ENCODE measurements around the gene BPIFB2.

Gene BPIFB2

GRCh38 chr20:32986331-32986966 is 21.1 kb upstream of the BPIFB2 start:
- no peak for DNase-seq

- no peak for DNase-seq
Measured at GRCh38 chr20:32987044-32987825, 20.3 kb upstream of the BPIFB2 start.

GRCh38 chr20:32988008-32988407 is 19.5 kb upstream of the BPIFB2 start:
- no peak for DNase-seq

GRCh38 chr20:32989507-32990283 is 17.8 kb upstream of the BPIFB2 start:
- no peak for DNase-seq

DNA sequence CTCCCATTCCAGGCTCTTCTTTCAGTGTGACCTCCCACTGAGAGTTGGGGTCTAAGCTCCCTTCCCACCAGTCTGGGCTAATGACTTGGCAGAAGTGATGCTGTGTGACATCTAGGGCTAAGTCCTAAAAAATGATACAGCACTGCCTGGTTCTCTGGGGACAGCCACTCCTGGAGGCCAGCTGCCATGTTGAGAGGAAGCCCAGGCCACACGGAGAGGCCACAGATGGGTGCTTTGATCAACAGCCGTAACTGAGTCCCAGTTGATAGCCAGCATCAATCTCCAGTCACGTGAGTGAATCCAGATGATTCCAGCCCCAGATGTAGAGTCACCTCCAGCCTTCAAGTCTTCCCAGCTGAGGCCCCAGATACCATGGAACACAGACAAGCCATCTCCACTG is 17.1 kb upstream of the BPIFB2 start:
- DNase-seq: no peak

DNA sequence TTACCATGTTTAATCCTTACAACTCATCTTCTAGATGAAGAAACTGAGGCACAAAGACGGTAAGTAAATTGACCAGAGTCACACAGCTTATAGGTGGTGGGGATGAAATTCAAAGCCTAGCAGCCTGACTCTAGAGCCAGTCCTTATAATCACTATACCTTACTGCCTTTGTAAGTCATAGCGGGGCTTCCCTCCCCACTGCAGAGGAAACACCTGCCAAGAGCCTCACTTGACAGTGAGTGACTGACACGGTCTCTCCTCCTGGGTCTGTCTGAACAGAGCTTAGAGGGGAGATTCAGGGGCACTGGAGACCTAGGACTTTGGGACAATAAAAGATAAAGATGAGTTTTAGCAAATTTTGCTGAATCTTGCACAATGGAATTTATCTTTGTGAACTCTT is 16.1 kb upstream of the BPIFB2 start:
- no peak for DNase-seq

GRCh38 chr20:32991792-32992641 is 15.5 kb upstream of the BPIFB2 start:
- no peak for DNase-seq

DNA sequence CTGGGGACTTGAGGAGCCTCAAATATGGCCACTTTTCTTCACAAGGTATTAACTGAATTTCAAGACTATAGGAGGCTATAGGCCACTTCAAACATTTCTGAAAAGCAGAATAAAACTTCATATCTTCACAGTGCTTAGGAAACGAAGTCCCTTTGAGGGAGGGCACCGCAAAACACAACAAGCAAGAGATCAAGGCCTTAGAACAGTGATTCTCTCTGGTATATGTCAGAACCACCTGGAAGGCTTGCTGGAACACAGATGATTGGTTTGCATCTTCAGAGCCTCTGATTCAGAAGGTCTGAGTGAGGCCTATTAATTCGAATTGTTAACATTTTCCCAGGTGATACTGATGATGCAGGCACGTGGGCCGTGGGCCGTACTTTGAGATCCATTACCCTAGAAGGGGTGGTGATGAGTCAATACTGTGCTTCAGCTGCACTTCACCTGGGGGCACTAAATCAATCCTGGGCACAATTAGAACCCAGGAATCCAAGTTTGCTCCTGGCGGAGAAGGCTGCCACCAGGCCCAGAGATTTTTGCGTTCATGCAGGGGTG is 13.9 kb upstream of the BPIFB2 start:
- DNase-seq: no peak

DNA sequence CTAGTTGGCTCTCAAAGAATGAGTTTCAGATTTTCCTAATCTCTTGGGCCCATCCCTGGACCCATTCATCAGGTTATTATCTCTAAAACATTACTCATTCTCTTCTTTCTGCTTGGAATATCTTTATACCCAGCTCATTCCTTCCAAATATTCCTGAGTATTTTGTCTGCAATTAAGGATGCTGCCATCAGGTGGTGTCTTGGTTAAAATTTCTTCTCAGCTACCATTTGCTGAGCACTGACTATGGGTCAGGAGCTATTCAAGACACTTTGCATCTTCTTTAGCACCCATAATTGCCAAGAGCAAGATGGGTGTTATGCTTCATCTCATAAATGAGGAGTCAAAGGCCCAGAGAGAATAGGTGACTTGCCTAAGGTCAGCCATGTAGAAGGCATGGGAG is 11.7 kb upstream of the BPIFB2 start:
- DNase-seq: no peak

GRCh38 chr20:32997431-32997830 is 10.1 kb upstream of the BPIFB2 start:
- no peak for DNase-seq

- no peak for DNase-seq
Measured at GRCh38 chr20:32999603-33000250, 7.8 kb upstream of the BPIFB2 start.

DNA sequence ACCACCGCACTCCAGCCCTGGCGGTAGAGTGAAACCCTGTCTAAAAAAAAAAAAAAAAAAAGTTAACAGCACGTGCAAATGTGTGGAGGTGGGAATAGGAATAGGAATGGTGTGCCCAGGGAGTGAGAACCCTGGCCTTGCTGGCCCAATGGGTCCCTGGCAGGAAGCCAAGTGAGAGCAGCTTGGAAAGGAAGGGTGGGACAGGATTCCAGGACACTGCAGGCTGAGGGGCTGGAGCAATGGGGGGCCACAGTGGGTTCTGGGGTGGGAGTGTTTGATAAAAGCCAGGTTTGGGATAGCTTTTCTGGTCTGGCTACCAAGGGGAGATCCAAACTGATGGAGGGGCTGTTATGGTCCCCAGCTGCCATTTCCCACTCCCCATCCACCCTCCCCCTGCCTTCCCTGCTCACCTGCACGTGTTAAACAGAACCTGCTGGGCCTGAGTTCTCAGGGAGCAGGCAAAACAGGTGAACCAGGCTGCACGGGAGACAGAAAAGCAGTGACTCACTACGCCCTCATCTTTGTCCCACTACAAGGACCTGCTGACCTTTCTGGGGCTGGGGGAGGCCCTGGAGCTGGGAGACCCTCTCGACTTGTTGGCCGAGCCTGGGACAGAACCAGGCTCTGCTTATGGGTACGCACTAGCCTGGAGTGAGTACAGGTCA is 6.6 kb upstream of the BPIFB2 start:
- no peak for DNase-seq

GRCh38 chr20:33002087-33002808 is 5.3 kb upstream of the BPIFB2 start:
- no peak for DNase-seq

GRCh38 chr20:33004141-33004751 is 3.3 kb upstream of the BPIFB2 start, which contains the start of gene SUN5:
SUN5 (minus strand) TSS chr20:33004433; CDS start chr20:33004340, 93 bp downstream.
- DNase-seq: no peak

- no peak for DNase-seq
Measured at GRCh38 chr20:33005132-33005566, 2.4 kb upstream of the BPIFB2 start.

DNA sequence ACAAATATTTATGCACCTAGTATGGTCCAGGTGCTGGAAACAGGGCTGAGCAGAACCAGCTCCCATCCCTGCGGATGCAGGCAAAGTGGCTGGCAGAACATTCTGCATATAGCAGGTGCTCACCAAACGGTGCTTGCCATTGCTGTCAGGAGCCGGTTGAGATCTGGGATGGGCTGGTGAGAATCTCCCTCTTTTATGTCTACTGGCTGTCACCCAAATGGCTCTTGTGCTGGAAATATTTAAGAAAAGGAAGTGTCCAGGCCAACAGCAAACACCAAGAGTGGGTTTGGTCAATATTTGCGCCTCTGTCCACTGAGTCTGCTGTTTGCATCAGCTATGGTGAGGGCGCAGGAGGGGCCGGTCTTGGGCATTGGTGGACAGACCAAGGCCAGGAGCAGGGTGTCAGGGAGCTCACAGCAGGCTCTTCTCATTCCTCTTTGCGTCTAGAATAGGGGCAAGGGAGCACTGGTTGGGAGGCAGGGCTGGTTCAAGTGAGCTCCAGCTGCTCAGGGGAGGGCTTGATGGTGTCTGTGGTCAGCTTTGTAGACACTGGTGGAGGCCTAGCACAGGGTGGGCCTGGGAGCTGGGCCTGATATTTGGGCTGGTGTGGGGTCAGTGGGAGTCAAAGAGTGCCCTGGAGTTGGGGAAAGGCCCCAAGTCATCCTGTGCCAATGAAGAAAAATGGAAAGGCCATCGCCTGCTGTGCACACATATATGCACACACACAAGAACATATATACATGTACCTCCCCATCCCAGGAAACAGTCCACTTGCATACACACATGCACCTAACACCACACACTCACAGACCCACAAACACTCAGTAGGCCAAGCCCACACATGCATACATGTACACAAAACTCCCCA is 1.4 kb upstream of the BPIFB2 start:
- no peak for DNase-seq

- DNase-seq: no peak
Measured at GRCh38 chr20:33006776-33007375, 628 bp upstream of the BPIFB2 start.

GRCh38 chr20:33008336-33009213 is 1.1 kb downstream of the BPIFB2 start:
- DNase-seq: no peak

All from NCI-H1436 (cell line).